IPS DF 19.7 (cell line): ENCODE results near the gene TEX22.

Experiments used
- DNase-seq: peaks from one replicate; pipeline ENCODE4 v3.0.0-alpha.2; 2013; ENCODE audit warnings: low read depth, low spot score

Gene TEX22

GRCh38 chr14:105398726-105399465, 558 bp downstream of the TEX22 start:
- DNase-seq: no peak

- DNase-seq: no peak
Observed at GRCh38 chr14:105399466-105399775, 1.1 kb downstream of the TEX22 start.

- DNase-seq: no peak
Observed at GRCh38 chr14:105400016-105400415, 1.7 kb downstream of the TEX22 start.

- DNase-seq: no peak
Observed at GRCh38 chr14:105401699-105402098, 3.4 kb downstream of the TEX22 start.

- no peak for DNase-seq
Observed at GRCh38 chr14:105408592-105408991, 10.3 kb downstream of the TEX22 start.

- DNase-seq: no peak
Observed at GRCh38 chr14:105409364-105409763, 11.0 kb downstream of the TEX22 start.

- DNase-seq: no peak
Observed at GRCh38 chr14:105410642-105411016, 12.3 kb downstream of the TEX22 start.

- DNase-seq: no peak
Observed at GRCh38 chr14:105411017-105411941, 12.9 kb downstream of the TEX22 start.

GRCh38 chr14:105411985-105412770, 13.8 kb downstream of the TEX22 start:
- no peak for DNase-seq

- no peak for DNase-seq
Observed at GRCh38 chr14:105412771-105413543, 14.6 kb downstream of the TEX22 start.

GRCh38 chr14:105413544-105413886, 15.2 kb downstream of the TEX22 start:
- DNase-seq: no peak

GRCh38 chr14:105414456-105415371, 16.4 kb downstream of the TEX22 start:
- DNase-seq: no peak

- no peak for DNase-seq
Observed at GRCh38 chr14:105415481-105416428, 17.4 kb downstream of the TEX22 start.

GRCh38 chr14:105416671-105417070, 18.3 kb downstream of the TEX22 start:
- DNase-seq: no peak

- DNase-seq: no peak
Observed at GRCh38 chr14:105417690-105418121, 19.4 kb downstream of the TEX22 start.

- no peak for DNase-seq
Observed at GRCh38 chr14:105418269-105419194, 20.2 kb downstream of the TEX22 start.

- DNase-seq: no peak
Observed at GRCh38 chr14:105419195-105420091, 21.1 kb downstream of the TEX22 start, which contains the start of gene MTA1. Gene MTA1 (plus strand): TSS chr14:105419827. CDS start chr14:105420036, 209 bp downstream.
